Superior temporal gyrus (tissue), 1 donor: ENCODE results near the gene STIM1.
"Not testable (repeated sequence)": the region's sequence is repeated elsewhere in the genome, so short reads cannot be mapped to it uniquely, and the experiment has no call there.

Experiments
- DNase-seq: peaks from one replicate; pipeline ENCODE4 v3.0.0-alpha.2; 2016; ENCODE audit errors: extremely low spot score

STIM1 gene

GRCh38 chr11:4111834-4112233 is 256.4 kb downstream of the STIM1 start:
- no peak for DNase-seq

- DNase-seq, result no peak
These were observed 259.7 kb downstream of the STIM1 start for GRCh38 chr11:4115128-4115527.

GRCh38 chr11:4118107-4118506 is 262.6 kb downstream of the STIM1 start:
- no peak for DNase-seq

- DNase-seq, result no peak
These were observed 267.8 kb downstream of the STIM1 start for GRCh38 chr11:4123218-4123617.

- DNase-seq, result no peak
These were observed 269.7 kb downstream of the STIM1 start for GRCh38 chr11:4125141-4125540.

GRCh38 chr11:4127357-4127756 is 271.9 kb downstream of the STIM1 start:
- no peak for DNase-seq

- DNase-seq, result not testable (repeated sequence)
These were observed 274.8 kb downstream of the STIM1 start for GRCh38 chr11:4130219-4130618.

- DNase-seq, result no peak
These were observed 279.3 kb downstream of the STIM1 start for GRCh38 chr11:4134806-4135205.

GRCh38 chr11:4138497-4138896 is 283.0 kb downstream of the STIM1 start:
- DNase-seq, result no peak

GRCh38 chr11:4140067-4140636 is 284.7 kb downstream of the STIM1 start:
- DNase-seq, result no peak
